Mesenchymal stem cell (in vitro differentiated cells and primary cell): Measurements from ENCODE around the gene FAM50A.
A peak's percentile ranks its signal among the peaks of the same experiment; 100 is the strongest.

Experiments used
- DNase-seq: peaks from one replicate; pipeline ENCODE4 v3.0.0-alpha.2; 2013
- H2AFZ ChIP-seq: one replicate; pipeline ENCODE4 v1.6.1; 2013; ENCODE audit warnings: low read depth, mild to moderate bottlenecking, control low read depth, inconsistent platforms, low read length, moderate library complexity
- H2AK5ac ChIP-seq: 2 replicates; pipeline ENCODE4 v1.6.1; 2013; ENCODE audit warnings: low read length, moderate library complexity, mild to moderate bottlenecking, inconsistent platforms; ENCODE audit not compliant: severe bottlenecking
- H2BK120ac ChIP-seq: one replicate; pipeline ENCODE4 v1.6.1; 2013; ENCODE audit warnings: low read depth, mild to moderate bottlenecking, inconsistent platforms, low read length, moderate library complexity
- H2BK12ac ChIP-seq, 2 experiments: one replicate each; pipeline ENCODE4 v1.6.1; 2013; ENCODE audit warnings: inconsistent platforms in 2 of 2, low read length in 2 of 2, mild to moderate bottlenecking in 2 of 2, moderate library complexity in 2 of 2, control low read depth in 1 of 2
- H2BK15ac ChIP-seq: one replicate; pipeline ENCODE4 v1.6.1; 2013; ENCODE audit warnings: mild to moderate bottlenecking, low read depth, inconsistent platforms; ENCODE audit not compliant: poor library complexity, severe bottlenecking
- H2BK5ac ChIP-seq: 2 replicates; pipeline ENCODE4 v1.6.1; 2013; ENCODE audit warnings: low read depth, mild to moderate bottlenecking, low read length, control low read depth, inconsistent platforms; ENCODE audit not compliant: poor library complexity, severe bottlenecking
- H3K14ac ChIP-seq, 2 experiments: one replicate each; pipeline ENCODE4 v1.6.1; 2013; ENCODE audit warnings: inconsistent platforms in 2 of 2, low read length in 2 of 2, control low read depth in 1 of 2, mild to moderate bottlenecking in 1 of 2, moderate library complexity in 1 of 2
- H3K18ac ChIP-seq, 2 experiments: one replicate each; pipeline ENCODE4 v1.6.1; 2013; ENCODE audit warnings: inconsistent platforms in 2 of 2, low read length in 2 of 2, control low read depth in 1 of 2, low read depth in 1 of 2, mild to moderate bottlenecking in 1 of 2
- H3K23ac ChIP-seq, 2 experiments: one replicate each; pipeline ENCODE4 v1.6.1; 2013; ENCODE audit warnings: inconsistent platforms in 2 of 2, low read length in 2 of 2, mild to moderate bottlenecking in 2 of 2, moderate library complexity in 2 of 2, control low read depth in 1 of 2
- H3K27ac ChIP-seq: 2 replicates; pipeline ENCODE4 v1.5.1; 2013; ENCODE audit warnings: mild to moderate bottlenecking, moderate library complexity, low read length, control low read depth, inconsistent platforms; ENCODE audit not compliant: poor library complexity, severe bottlenecking
- H3K27me3 ChIP-seq, 2 experiments: 2 replicates each; pipeline versions ENCODE4 v1.6.1 to v1.7.0; 2013; ENCODE audit warnings: low read length in 2 of 2, mild to moderate bottlenecking in 2 of 2, moderate library complexity in 2 of 2, control low read depth in 1 of 2, inconsistent platforms in 1 of 2; ENCODE audit not compliant: control insufficient read depth in 1 of 2, insufficient read depth in 1 of 2
- H3K36me3 ChIP-seq, 2 experiments: 2 replicates each; pipeline versions ENCODE4 v1.6.1 to v1.7.0; 2013; ENCODE audit warnings: low read length in 2 of 2, control low read depth in 1 of 2, inconsistent platforms in 1 of 2, low read depth in 1 of 2, mild to moderate bottlenecking in 1 of 2; ENCODE audit not compliant: insufficient read depth in 2 of 2, control insufficient read depth in 1 of 2
- H3K4ac ChIP-seq, 2 experiments: one replicate each; pipeline ENCODE4 v1.6.1; 2013; ENCODE audit warnings: inconsistent platforms in 2 of 2, low read length in 2 of 2, mild to moderate bottlenecking in 2 of 2, moderate library complexity in 2 of 2, control low read depth in 1 of 2, low read depth in 1 of 2
- H3K4me1 ChIP-seq: 2 replicates; pipeline ENCODE4 v1.6.1; 2013; ENCODE audit warnings: low read depth, low read length, control low read depth; ENCODE audit not compliant: control insufficient read depth, insufficient read depth
- H3K4me2 ChIP-seq: 2 replicates; pipeline ENCODE4 v1.6.1; 2013; ENCODE audit warnings: low read length, mild to moderate bottlenecking, inconsistent platforms; ENCODE audit not compliant: poor library complexity, severe bottlenecking
- H3K4me3 ChIP-seq, 2 experiments: 2 replicates each; pipeline versions ENCODE4 v1.5.1 to v1.7.0; 2013; ENCODE audit warnings: low read length in 2 of 2, mild to moderate bottlenecking in 2 of 2, control low read depth in 1 of 2, low read depth in 1 of 2; ENCODE audit not compliant: insufficient read depth in 1 of 2
- H3K79me1 ChIP-seq: replicated peaks from 2 replicates; pipeline ENCODE4 v1.6.1; 2013; ENCODE audit warnings: mild to moderate bottlenecking, control low read depth, low read length, inconsistent platforms; ENCODE audit not compliant: poor library complexity, severe bottlenecking
- H3K9ac ChIP-seq: 2 replicates; pipeline ENCODE4 v1.7.0; 2013; ENCODE audit warnings: mild to moderate bottlenecking, low read length, moderate library complexity
- H3K9me3 ChIP-seq: 2 replicates; pipeline ENCODE4 v1.7.0; 2013; ENCODE audit warnings: mild to moderate bottlenecking, low read length; ENCODE audit not compliant: control insufficient read depth
- H4K8ac ChIP-seq: one replicate; pipeline ENCODE4 v1.6.1; 2013; ENCODE audit warnings: inconsistent platforms, mild to moderate bottlenecking, low read length, moderate library complexity
- H4K91ac ChIP-seq: one replicate; pipeline ENCODE4 v1.6.1; 2013; ENCODE audit warnings: mild to moderate bottlenecking, low read length, inconsistent platforms
- WGBS: methylation state at CpG from one replicate; pipeline ENCODE4 v1.1.7; 2013; ENCODE audit warnings: mixed read lengths; 5-methylcytosine and 5-hydroxymethylcytosine counted together

FAM50A gene

GRCh38 chrX:154465601-154466000 is 21.7 kb downstream of the FAM50A start:
- Histone ChIP-seq H3K9ac (no peak overlapping the region), H3K14ac (no peak overlapping the region), H3K4me1 (peaks cover 5% of the 10 kb centered on the region), H2AK5ac (no peak overlapping the region), H4K8ac (no peak overlapping the region), H3K4ac (no peak overlapping the region), H3K27me3 (no peaks in the 10 kb centered on the region), H3K4me3 (no peak overlapping the region), H2BK15ac (no peak overlapping the region), H2BK12ac (no peak overlapping the region), H2AFZ (no peak overlapping the region), H3K9me3 (no peaks in the 10 kb centered on the region), H3K36me3 (peaks cover 70 to 100% of the 10 kb centered on the region in 2 experiments), H4K91ac (no peak overlapping the region), H3K4me2 (no peak overlapping the region), H3K79me1 (peaks cover 20% of the 10 kb centered on the region), H3K27ac (no peak overlapping the region), H3K23ac (no peak overlapping the region), H2BK120ac (no peak overlapping the region), H2BK5ac (no peak overlapping the region), H3K18ac (no peak overlapping the region)
- 97% methylated on average over 14 of the region's 14 CpGs for WGBS
- no peak for DNase-seq

GRCh38 chrX:154466036-154466435 is 22.1 kb downstream of the FAM50A start:
- no peak overlapping the region for H3K9ac ChIP-seq
- no peak overlapping the region for H3K4me3 ChIP-seq
- no peaks in the 10 kb centered on the region for H3K27me3 ChIP-seq
- no peak overlapping the region for H2BK12ac ChIP-seq
- peaks cover 72 to 100% of the 10 kb centered on the region in 2 experiments for H3K36me3 ChIP-seq
- H2BK120ac ChIP-seq, result no peak overlapping the region
- no peak overlapping the region for H2AFZ ChIP-seq
- no peaks in the 10 kb centered on the region for H3K9me3 ChIP-seq
- H3K23ac ChIP-seq, result no peak overlapping the region
- DNase-seq, result no peak
- H3K4me2 ChIP-seq, result no peak overlapping the region
- H4K8ac ChIP-seq, result no peak overlapping the region
- H3K4ac ChIP-seq, result no peak overlapping the region
- H2BK5ac ChIP-seq, result no peak overlapping the region
- H3K4me1 ChIP-seq, result peaks cover 2% of the 10 kb centered on the region
- no peak overlapping the region for H3K18ac ChIP-seq
- no peak overlapping the region for H4K91ac ChIP-seq
- 95% methylated on average over 25 of the region's 32 CpGs for WGBS
- no peak overlapping the region for H3K14ac ChIP-seq
- no peak overlapping the region for H2AK5ac ChIP-seq
- H2BK15ac ChIP-seq, result no peak overlapping the region
- peaks cover 20% of the 10 kb centered on the region for H3K79me1 ChIP-seq
- no peak overlapping the region for H3K27ac ChIP-seq

DNA sequence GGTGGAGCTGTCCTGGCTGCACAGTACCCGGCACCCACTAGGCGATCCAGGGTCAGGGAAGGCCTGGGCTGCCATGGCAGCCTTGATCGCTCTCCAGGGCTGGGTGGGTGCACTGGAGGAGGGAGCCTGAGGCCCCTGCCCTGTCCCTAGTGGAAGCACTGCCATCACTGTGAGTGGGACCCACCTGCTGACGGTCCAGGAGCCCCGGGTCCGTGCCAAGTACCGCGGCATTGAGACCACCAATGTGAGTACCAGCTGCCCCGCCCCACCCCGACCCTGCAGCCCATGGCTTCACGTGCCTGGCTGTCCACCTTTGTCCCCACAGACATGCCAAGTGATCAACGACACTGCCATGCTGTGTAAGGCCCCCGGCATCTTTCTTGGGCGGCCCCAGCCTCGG is 23.0 kb downstream of the FAM50A start:
- H3K9ac ChIP-seq, result no peak overlapping the region
- H4K91ac ChIP-seq, result no peak overlapping the region
- no peak overlapping the region for H2AFZ ChIP-seq
- no peak overlapping the region for H3K27ac ChIP-seq
- H2BK5ac ChIP-seq, result no peak overlapping the region
- H3K18ac ChIP-seq, result no peak overlapping the region
- no peak overlapping the region for H3K4me2 ChIP-seq
- no peak overlapping the region for H2BK12ac ChIP-seq
- peaks cover 74 to 100% of the 10 kb centered on the region in 2 experiments for H3K36me3 ChIP-seq
- no peaks in the 10 kb centered on the region for H3K27me3 ChIP-seq
- peaks cover 18% of the 10 kb centered on the region for H3K79me1 ChIP-seq
- H3K4me1 ChIP-seq, result no peaks in the 10 kb centered on the region
- no peak overlapping the region for H3K23ac ChIP-seq
- H3K4ac ChIP-seq, result no peak overlapping the region
- H4K8ac ChIP-seq, result no peak overlapping the region
- H3K4me3 ChIP-seq, result no peak overlapping the region
- no peak for DNase-seq
- H2AK5ac ChIP-seq, result no peak overlapping the region
- no peak overlapping the region for H2BK15ac ChIP-seq
- WGBS, result 97% methylated on average over 15 of the region's 15 CpGs
- H2BK120ac ChIP-seq, result no peak overlapping the region
- H3K9me3 ChIP-seq, result no peaks in the 10 kb centered on the region
- H3K14ac ChIP-seq, result no peak overlapping the region

GRCh38 chrX:154467556-154467955 is 23.6 kb downstream of the FAM50A start:
- no peak overlapping the region for H3K27ac ChIP-seq
- H3K79me1 ChIP-seq, result peaks cover 17% of the 10 kb centered on the region
- H2BK5ac ChIP-seq, result no peak overlapping the region
- H3K4ac ChIP-seq, result no peak overlapping the region
- H3K18ac ChIP-seq, result no peak overlapping the region
- no peaks in the 10 kb centered on the region for H3K27me3 ChIP-seq
- no peak overlapping the region for H3K14ac ChIP-seq
- no peak overlapping the region for H4K91ac ChIP-seq
- H2AFZ ChIP-seq, result peak overlapping the region; percentile 23
- WGBS, result 97% methylated on average over 15 of the region's 21 CpGs
- no peak overlapping the region for H3K4me2 ChIP-seq
- no peak overlapping the region for H2AK5ac ChIP-seq
- no peak overlapping the region for H2BK120ac ChIP-seq
- DNase-seq, result no peak
- H2BK15ac ChIP-seq, result no peak overlapping the region
- no peaks in the 10 kb centered on the region for H3K9me3 ChIP-seq
- no peak overlapping the region for H3K23ac ChIP-seq
- H3K36me3 ChIP-seq, result peaks cover 71 to 100% of the 10 kb centered on the region in 2 experiments
- H3K4me3 ChIP-seq, result no peak overlapping the region
- H4K8ac ChIP-seq, result no peak overlapping the region
- H2BK12ac ChIP-seq, result no peak overlapping the region
- no peak overlapping the region for H3K9ac ChIP-seq
- H3K4me1 ChIP-seq, result no peaks in the 10 kb centered on the region
